PC-9 (cell line): Measurements from ENCODE around the gene PDCD6IP.

Source experiments
- CTCF ChIP-seq: fragments of 200-600 bp; sonication (generic); conservative IDR thresholded peaks from 2 replicates; pipeline ENCODE4 v1.6.1; 2017; ENCODE audit warnings: mixed run types, antibody characterized with exemption, mild to moderate bottlenecking, moderate library complexity
- EZH2 ChIP-seq: fragments of 200-600 bp; sonication (generic); IDR thresholded peaks from 2 replicates; pipeline ENCODE4 v1.8.0; 2017; ENCODE audit warnings: antibody characterized with exemption, low read depth

GRCh38 chr3:33895658-33896057 is 97.2 kb downstream of the PDCD6IP start:
- TF ChIP-seq CTCF (no peak), EZH2 (no peak)
